Inferior parietal cortex (tissue), 1 donor: ENCODE measurements around the gene SLC9C1.

ENCODE experiments used
- DNase-seq: peaks from one replicate; pipeline ENCODE4 v3.0.0-alpha.2; 2016; ENCODE audit errors: extremely low spot score

Gene SLC9C1

GRCh38 chr3:112293368-112294321, at the start of gene SLC9C1:
Gene SLC9C1 (minus strand): TSS chr3:112294216. CDS start chr3:112286791, 7,425 bp downstream.
- peak; percentile 85 for DNase-seq

GRCh38 chr3:112341386-112341785, 47.4 kb upstream of the SLC9C1 start:
- DNase-seq: no peak

- no peak for DNase-seq
These were observed 45.6 kb upstream of the SLC9C1 start for GRCh38 chr3:112339609-112340008.

- no peak for DNase-seq
These were observed 45.1 kb upstream of the SLC9C1 start for GRCh38 chr3:112339134-112339533.

GRCh38 chr3:112338727-112339056, 44.7 kb upstream of the SLC9C1 start:
- no peak for DNase-seq

GRCh38 chr3:112338021-112338726, 44.2 kb upstream of the SLC9C1 start:
- DNase-seq: no peak

- DNase-seq: no peak
These were observed 41.4 kb upstream of the SLC9C1 start for GRCh38 chr3:112335434-112335781.

GRCh38 chr3:112334691-112335433, 40.8 kb upstream of the SLC9C1 start:
- DNase-seq: peak; percentile 52

GRCh38 chr3:112333381-112334317, 39.6 kb upstream of the SLC9C1 start:
- peak; percentile 76 for DNase-seq

- peak; percentile 51 for DNase-seq
These were observed 39.0 kb upstream of the SLC9C1 start, which contains the start of gene CD200 for GRCh38 chr3:112333002-112333380. Gene CD200 (plus strand): TSS chr3:112333156. CDS start chr3:112333213, 57 bp downstream.

- DNase-seq: no peak
These were observed 37.8 kb upstream of the SLC9C1 start for GRCh38 chr3:112331851-112332250.

- peak; percentile 83 for DNase-seq
These were observed 33.4 kb upstream of the SLC9C1 start for GRCh38 chr3:112327371-112327951.

GRCh38 chr3:112321867-112322652, 28.0 kb upstream of the SLC9C1 start:
- no peak for DNase-seq

GRCh38 chr3:112320691-112321090, 26.7 kb upstream of the SLC9C1 start:
- DNase-seq: no peak

- DNase-seq: no peak
These were observed 25.7 kb upstream of the SLC9C1 start for GRCh38 chr3:112319516-112320276.

- DNase-seq: no peak
These were observed 21.8 kb upstream of the SLC9C1 start for GRCh38 chr3:112315791-112316190.

- DNase-seq: no peak
These were observed 20.6 kb upstream of the SLC9C1 start for GRCh38 chr3:112314649-112315048.

- DNase-seq: no peak
These were observed 14.3 kb upstream of the SLC9C1 start for GRCh38 chr3:112308151-112308911.
